HEK293 (cell line): ENCODE measurements around the gene GSN.

ENCODE experiments used
- CTCF ChIA-PET: fragments of 350-600 bp; formaldehyde crosslinking; extraction: SDS; loops from one replicate; lab custom pipeline; 2021; ENCODE audit warnings: antibody characterized with exemption; lab: Yijun Ruan, JAX
- POLR2A ChIA-PET: fragments of 300-600 bp; formaldehyde crosslinking; extraction: SDS; loops from one replicate; lab custom pipeline; 2020; ENCODE audit warnings: antibody characterized with exemption, inconsistent platforms; lab: Yijun Ruan, JAX
- H3K27ac ChIP-seq: fragments of 200-500 bp; sonication (Bioruptor generic); 2 replicates; pipeline ENCODE4 v1.5.1; 2014; ENCODE audit warnings: low read depth, low read length, control low read depth, inconsistent platforms; ENCODE audit errors: extremely low read depth
- H3K36me3 ChIP-seq, 2 experiments: fragments of 200-500 bp in 1 of 2; sonication (Bioruptor generic) in 1 of 2; 1 replicate in 1 of 2; 2 replicates in 1 of 2; pipeline ENCODE4 v1.5.1; 2014 to 2017; ENCODE audit warnings: inconsistent platforms in 2 of 2, low read length in 2 of 2; ENCODE audit not compliant: control insufficient read depth in 2 of 2, insufficient read depth in 1 of 2
- H3K4me1 ChIP-seq: fragments of 200-500 bp; sonication (Bioruptor generic); 2 replicates; pipeline ENCODE4 v1.5.1; 2014; ENCODE audit warnings: mild to moderate bottlenecking, low read length, inconsistent platforms; ENCODE audit not compliant: control insufficient read depth, insufficient read depth
- H3K4me3 ChIP-seq: 2 replicates; pipeline ENCODE4 v1.5.1; 2011; ENCODE audit warnings: low read depth, mild to moderate bottlenecking, control low read depth, low read length, moderate library complexity
- H3K9me3 ChIP-seq: fragments of 200-500 bp; sonication (Bioruptor generic); 2 replicates; pipeline ENCODE4 v1.5.1; 2014; ENCODE audit warnings: low read depth, low read length, inconsistent platforms; ENCODE audit not compliant: control insufficient read depth, insufficient read depth
- BCL11A ChIP-seq: fragments of 450-650 bp; formaldehyde crosslinking; IDR thresholded peaks from 2 replicates; pipeline ENCODE4 v1.5.1; 2016; ENCODE audit warnings: low read depth, missing biosample characterization, missing genetic modification characterization
- EGR2 ChIP-seq: fragments of 450-650 bp; formaldehyde crosslinking; IDR thresholded peaks from 2 replicates; pipeline ENCODE4 v1.5.1; 2016; ENCODE audit warnings: low read depth, missing biosample characterization, missing genetic modification characterization
- INSM2 ChIP-seq: fragments of 450-650 bp; formaldehyde crosslinking; IDR thresholded peaks from 2 replicates; pipeline ENCODE4 v1.5.1; 2016; ENCODE audit warnings: missing biosample characterization, missing genetic modification characterization
- KLF7 ChIP-seq: fragments of 450-650 bp; formaldehyde crosslinking; IDR thresholded peaks from 2 replicates; pipeline ENCODE4 v1.5.1; 2016; ENCODE audit warnings: missing biosample characterization, missing genetic modification characterization, borderline replicate concordance
- OSR2 ChIP-seq: fragments of 450-650 bp; formaldehyde crosslinking; IDR thresholded peaks from 2 replicates; pipeline ENCODE4 v1.5.1; 2016; ENCODE audit warnings: missing biosample characterization, missing genetic modification characterization
- SCRT2 ChIP-seq: fragments of 450-650 bp; formaldehyde crosslinking; IDR thresholded peaks from 2 replicates; pipeline ENCODE4 v1.5.1; 2016; ENCODE audit warnings: missing biosample characterization, missing genetic modification characterization
- SP2 ChIP-seq: fragments of 450-650 bp; formaldehyde crosslinking; IDR thresholded peaks from 2 replicates; pipeline ENCODE4 v1.5.1; 2016; ENCODE audit warnings: missing biosample characterization, missing genetic modification characterization
- SP7 ChIP-seq: fragments of 450-650 bp; formaldehyde crosslinking; IDR thresholded peaks from 2 replicates; pipeline ENCODE4 v1.5.1; 2016; ENCODE audit warnings: missing biosample characterization, missing genetic modification characterization
- ZBTB26 ChIP-seq: fragments of 450-650 bp; formaldehyde crosslinking; optimal IDR thresholded peaks from 2 replicates; pipeline ENCODE3; 2016; ENCODE audit warnings: missing biosample characterization, mild to moderate bottlenecking, missing genetic modification characterization
- ZBTB8A ChIP-seq: fragments of 450-650 bp; formaldehyde crosslinking; IDR thresholded peaks from 2 replicates; pipeline ENCODE4 v1.5.1; 2016; ENCODE audit warnings: missing biosample characterization, missing genetic modification characterization
- ZNF112 ChIP-seq: fragments of 450-650 bp; formaldehyde crosslinking; IDR thresholded peaks from 2 replicates; pipeline ENCODE4 v1.5.0; 2017; ENCODE audit warnings: missing biosample characterization, missing genetic modification characterization
- ZNF157 ChIP-seq: fragments of 450-650 bp; formaldehyde crosslinking; IDR thresholded peaks from 2 replicates; pipeline ENCODE4 v1.5.1; 2016; ENCODE audit warnings: missing biosample characterization, missing genetic modification characterization
- ZNF2 ChIP-seq: fragments of 450-650 bp; formaldehyde crosslinking; IDR thresholded peaks from 2 replicates; pipeline ENCODE4 v1.5.1; 2016; ENCODE audit warnings: missing biosample characterization, missing genetic modification characterization
- ZNF280C ChIP-seq: fragments of 450-650 bp; formaldehyde crosslinking; IDR thresholded peaks from 2 replicates; pipeline ENCODE4 v1.5.1; 2016; ENCODE audit warnings: missing biosample characterization, missing genetic modification characterization
- ZNF341 ChIP-seq: fragments of 450-650 bp; formaldehyde crosslinking; IDR thresholded peaks from 2 replicates; pipeline ENCODE4; 2016; ENCODE audit warnings: low read depth, missing biosample characterization, missing genetic modification characterization
- ZNF366 ChIP-seq: fragments of 450-650 bp; formaldehyde crosslinking; conservative IDR thresholded peaks from 2 replicates; pipeline ENCODE4 v1.5.1; 2016; ENCODE audit warnings: missing biosample characterization, missing genetic modification characterization
- ZNF501 ChIP-seq: fragments of 450-650 bp; formaldehyde crosslinking; IDR thresholded peaks from 2 replicates; pipeline ENCODE4 v1.5.1; 2016; ENCODE audit warnings: missing biosample characterization, missing genetic modification characterization
- ZNF585B ChIP-seq: fragments of 450-650 bp; formaldehyde crosslinking; IDR thresholded peaks from 2 replicates; pipeline ENCODE4 v1.5.1; 2016; ENCODE audit warnings: missing biosample characterization, missing genetic modification characterization
- ZNF658 ChIP-seq: fragments of 450-650 bp; formaldehyde crosslinking; IDR thresholded peaks from 2 replicates; pipeline ENCODE4; 2016; ENCODE audit warnings: missing biosample characterization, missing genetic modification characterization
- ZNF701 ChIP-seq: fragments of 450-650 bp; formaldehyde crosslinking; IDR thresholded peaks from 2 replicates; pipeline ENCODE4 v1.5.1; 2016; ENCODE audit warnings: missing biosample characterization, missing genetic modification characterization
- ZNF747 ChIP-seq: fragments of 450-650 bp; formaldehyde crosslinking; IDR thresholded peaks from 2 replicates; pipeline ENCODE4 v1.5.1; 2016; ENCODE audit warnings: missing biosample characterization, missing genetic modification characterization
- ZNF768 ChIP-seq: fragments of 450-650 bp; formaldehyde crosslinking; IDR thresholded peaks from 2 replicates; pipeline ENCODE4 v1.5.1; 2018; ENCODE audit warnings: missing biosample characterization, mild to moderate bottlenecking, missing genetic modification characterization
- ZNF785 ChIP-seq: fragments of 450-650 bp; formaldehyde crosslinking; IDR thresholded peaks from 2 replicates; pipeline ENCODE4 v1.5.1; 2016; ENCODE audit warnings: missing biosample characterization, missing genetic modification characterization
- ZNF791 ChIP-seq: fragments of 450-650 bp; formaldehyde crosslinking; IDR thresholded peaks from 2 replicates; pipeline ENCODE4 v1.5.1; 2016; ENCODE audit warnings: missing biosample characterization, missing genetic modification characterization

GSN gene

GRCh38 chr9:121274851-121275250, 6.9 kb downstream of the GSN start:
- no peak for TF ChIP-seq SP7 (tag by site-specific recombination)
- no peak for TF ChIP-seq ZNF341
- TF ChIP-seq SP2, result no peak
- no peak for TF ChIP-seq ZNF791 (tag by site-specific recombination)
- no peak for TF ChIP-seq ZNF2 (tag by site-specific recombination)
- no peak for TF ChIP-seq INSM2 (tag by site-specific recombination)
- TF ChIP-seq BCL11A, result no peak
- TF ChIP-seq ZNF366, result no peak
- no peak for TF ChIP-seq SCRT2
- no peak for TF ChIP-seq ZNF280C
- TF ChIP-seq ZNF585B, result no peak
- TF ChIP-seq ZNF112 (tag by site-specific recombination), result no peak
- TF ChIP-seq ZNF768 (tag by site-specific recombination), result no peak
- TF ChIP-seq EGR2 (tag by site-specific recombination), result no peak
- H3K4me3 ChIP-seq, result no peak overlapping the region
- ChIA-PET POLR2A (no interaction called here), CTCF (interaction anchor here (1.0 to 1.5 kb wide), 3 partner anchors 45 to 63 kb away, joined by 3 to 4 read pairs (median 3); no protein-coding TSS in a partner anchor)
- H3K4me1 ChIP-seq, result no peaks in the 10 kb centered on the region
- H3K9me3 ChIP-seq, result no peaks in the 10 kb centered on the region
- H3K36me3 ChIP-seq, result no peaks in the 10 kb centered on the region
- no peak overlapping the region for H3K27ac ChIP-seq

- CTCF ChIA-PET, result interaction anchor here (1.2 to 3.2 kb wide), 2 partner anchors 8 to 63 kb away, joined by 3 to 70 read pairs; partner anchors contain the start of gene GSN
- no peaks in the 10 kb centered on the region for H3K4me1 ChIP-seq
- TF ChIP-seq ZBTB26 (tag by site-specific recombination) (no peak), ZNF701 (no peak), OSR2 (no peak), ZBTB8A (tag by site-specific recombination) (no peak), ZNF157 (tag by site-specific recombination) (no peak), ZNF658 (no peak), ZNF747 (tag by site-specific recombination) (no peak), ZNF791 (tag by site-specific recombination) (no peak), ZNF501 (no peak), ZNF785 (tag by site-specific recombination) (no peak), KLF7 (tag by site-specific recombination) (no peak), BCL11A (no peak)
- TF ChIP-seq, all 188 proteins: peak for 0
Observed at GRCh38 chr9:121275781-121276658, 8.1 kb downstream of the GSN start.

More at GRCh38 chr9:121275781-121276658, 8.1 kb downstream of the GSN start:
- Histone ChIP-seq H3K36me3 (no peaks in the 10 kb centered on the region), H3K9me3 (no peaks in the 10 kb centered on the region), H3K27ac (no peak overlapping the region), H3K4me3 (no peak overlapping the region)
- POLR2A ChIA-PET, result interaction anchor here (0.6 kb wide), 1 partner anchor 346 kb away, joined by 8 read pairs; no protein-coding TSS in a partner anchor
